Activated T-helper 1 cell treated with anti-CD3 and anti-CD28 coated beads, Interleukin-12 subunit alpha, Interleukin-12 subunit beta, Interleukin-2, Interleukin-4 antibody, amounts not matched to agents 30 ng/mL and 10 ng/mL and 1 ng/mL, durations not matched to agents 14 hours and 24 hours and 36 hours (primary cell): Measurements from ENCODE around the gene STAT5B. TPM values are rescaled to one million over a fixed set of nuclear protein-coding genes. Genes with fewer than 3 reads are reported as not detected.
"Not testable (repeated sequence)": the region's sequence is repeated elsewhere in the genome, so short reads cannot be mapped to it uniquely, and the experiment has no call there.

ENCODE experiments used
- DNase-seq: peaks from one replicate; pipeline ENCODE4 v3.0.0; 2021; ENCODE audit warnings: low spot score
- H3K27ac Mint-ChIP-seq: one replicate; pipeline ENCODE4 v1.8.0; 2021; ENCODE audit warnings: mild to moderate bottlenecking, mixed read lengths
- H3K27me3 Mint-ChIP-seq: one replicate; pipeline ENCODE4 v1.8.0; 2022; ENCODE audit warnings: mild to moderate bottlenecking, moderate library complexity, mixed read lengths; ENCODE audit not compliant: insufficient read depth
- H3K36me3 Mint-ChIP-seq: one replicate; pipeline ENCODE4 v1.8.0; 2021; ENCODE audit warnings: low read depth, mixed read lengths
- H3K4me1 Mint-ChIP-seq: one replicate; pipeline ENCODE4 v1.8.0; 2021; ENCODE audit warnings: low read depth, mixed read lengths
- H3K4me3 Mint-ChIP-seq: one replicate; pipeline ENCODE4 v1.8.0; 2021; ENCODE audit warnings: mild to moderate bottlenecking, moderate library complexity, mixed read lengths
- H3K9me3 Mint-ChIP-seq: one replicate; pipeline ENCODE4 v1.8.0; 2021; ENCODE audit warnings: mixed read lengths
- intact Hi-C: fragments of 100-400 bp; cut with micrococcal nuclease; formaldehyde crosslinking; loops from one replicate; pipeline ENCODE4 v1.15.1; 2024
- total RNA-seq: library from RNA; stranded (reverse); gene quantifications from 2 replicates; pipeline ENCODE4 v1.2.3, GENCODE V29; 2022

The STAT5B gene
- total RNA-seq, 1 donor from 2014 or later, result 191 TPM

- H3K9me3 Mint-ChIP-seq, result no peaks in the 10 kb centered on the region
- DNase-seq, result no peak
- peak overlapping the region; percentile 48 for H3K27ac Mint-ChIP-seq
- H3K4me3 Mint-ChIP-seq, result no peak overlapping the region
- peaks cover 41% of the 10 kb centered on the region for H3K4me1 Mint-ChIP-seq
- H3K36me3 Mint-ChIP-seq, result peaks cover 71% of the 10 kb centered on the region
- no peaks in the 10 kb centered on the region for H3K27me3 Mint-ChIP-seq
- intact Hi-C loops, result no loop called here
Measured at GRCh38 chr17:42304187-42305030, 28.2 kb upstream of the STAT5B start.

DNA sequence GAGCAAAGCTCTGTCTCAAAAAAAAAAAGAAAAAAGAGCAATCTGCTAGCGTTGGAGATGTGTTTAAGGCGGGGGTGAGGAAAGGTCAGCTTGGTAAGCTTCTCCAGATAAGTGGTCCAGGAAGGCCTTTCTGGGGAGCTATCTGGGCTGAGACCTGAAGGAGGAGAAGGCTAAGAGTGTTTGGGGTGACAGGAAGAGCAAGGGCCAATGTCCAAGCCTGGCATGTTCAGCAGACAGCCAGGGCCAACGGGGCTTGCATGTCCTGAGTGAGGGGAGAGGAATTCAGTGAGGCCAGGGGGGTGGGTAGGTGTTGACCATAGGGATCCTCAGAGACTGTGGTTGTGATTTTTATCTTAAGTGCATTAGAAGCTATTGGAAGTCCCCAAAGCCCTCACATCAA, 27.5 kb upstream of the STAT5B start:
- no peak for DNase-seq
- peak overlapping the region; percentile 79 for H3K27ac Mint-ChIP-seq
- intact Hi-C loops, result no loop called here
- no peaks in the 10 kb centered on the region for H3K27me3 Mint-ChIP-seq
- peaks cover 36% of the 10 kb centered on the region for H3K4me1 Mint-ChIP-seq
- no peaks in the 10 kb centered on the region for H3K9me3 Mint-ChIP-seq
- H3K36me3 Mint-ChIP-seq, result peaks cover 71% of the 10 kb centered on the region
- H3K4me3 Mint-ChIP-seq, result no peak overlapping the region

DNA sequence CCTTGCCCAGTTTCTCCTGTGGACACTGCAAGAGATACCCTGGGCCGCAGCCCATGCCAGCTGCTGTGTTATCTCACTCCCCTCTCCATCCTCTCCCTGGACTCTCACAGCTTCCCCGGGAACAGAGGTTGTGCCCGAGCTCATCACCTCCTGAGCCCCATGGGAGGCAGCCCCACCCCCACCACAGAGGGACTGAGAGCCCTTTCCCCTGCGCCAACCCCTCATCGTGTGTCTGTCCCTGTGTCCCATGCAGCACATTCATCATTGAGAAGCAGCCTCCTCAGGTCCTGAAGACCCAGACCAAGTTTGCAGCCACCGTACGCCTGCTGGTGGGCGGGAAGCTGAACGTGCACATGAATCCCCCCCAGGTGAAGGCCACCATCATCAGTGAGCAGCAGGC, 24.8 kb upstream of the STAT5B start:
- H3K27ac Mint-ChIP-seq, result no peak overlapping the region
- H3K4me3 Mint-ChIP-seq, result no peak overlapping the region

GRCh38 chr17:42299913-42300312, 23.7 kb upstream of the STAT5B start:
- H3K27me3 Mint-ChIP-seq, H3K9me3 Mint-ChIP-seq, H3K27ac Mint-ChIP-seq, intact Hi-C loops, H3K4me3 Mint-ChIP-seq, DNase-seq: not testable (repeated sequence)
- Mint-ChIP-seq H3K36me3 (peaks cover 64% of the 10 kb centered on the region), H3K4me1 (peaks cover 24% of the 10 kb centered on the region)

More for the DNA sequence above, 24.8 kb upstream of the STAT5B start:
- Mint-ChIP-seq H3K27me3 (no peaks in the 10 kb centered on the region), H3K4me1 (peaks cover 22% of the 10 kb centered on the region), H3K9me3 (no peaks in the 10 kb centered on the region), H3K36me3 (peaks cover 56% of the 10 kb centered on the region)
- no peak for DNase-seq
- intact Hi-C loops, result no loop called here

- DNase-seq, H3K4me3 Mint-ChIP-seq, H3K27me3 Mint-ChIP-seq, intact Hi-C loops, H3K9me3 Mint-ChIP-seq, H3K27ac Mint-ChIP-seq: not testable (repeated sequence)
- Mint-ChIP-seq H3K4me1 (peaks cover 20% of the 10 kb centered on the region), H3K36me3 (peaks cover 60% of the 10 kb centered on the region)
Measured at GRCh38 chr17:42299361-42299760, 23.2 kb upstream of the STAT5B start.

DNA sequence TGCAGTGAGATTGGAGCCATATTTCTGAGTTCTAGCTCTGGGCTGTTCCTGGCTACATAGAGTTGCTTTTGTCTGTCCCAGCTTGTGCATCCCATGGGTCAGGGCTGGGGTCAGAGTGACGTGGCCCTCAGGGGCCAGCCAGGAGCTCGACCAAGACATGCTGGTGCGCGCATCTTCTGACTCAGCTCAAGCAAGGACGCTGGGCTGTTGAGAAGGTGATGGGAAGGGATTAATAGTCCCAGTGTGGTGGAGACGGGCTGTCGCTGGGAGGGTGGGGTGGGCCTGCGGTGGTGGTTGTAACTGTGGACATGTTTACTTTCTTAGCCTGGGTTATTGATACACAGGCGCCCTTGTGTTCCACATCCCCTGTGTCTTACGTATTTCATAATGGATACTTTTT, 21.6 kb upstream of the STAT5B start:
- intact Hi-C loops, H3K9me3 Mint-ChIP-seq, H3K27ac Mint-ChIP-seq, H3K4me3 Mint-ChIP-seq, H3K27me3 Mint-ChIP-seq, DNase-seq: not testable (repeated sequence)
- Mint-ChIP-seq H3K4me1 (peaks cover 19% of the 10 kb centered on the region), H3K36me3 (peaks cover 54% of the 10 kb centered on the region)

- no peak for DNase-seq
- Mint-ChIP-seq H3K9me3 (no peaks in the 10 kb centered on the region), H3K27ac (no peak overlapping the region), H3K4me1 (peaks cover 30% of the 10 kb centered on the region), H3K4me3 (no peak overlapping the region), H3K27me3 (no peaks in the 10 kb centered on the region), H3K36me3 (peaks cover 49% of the 10 kb centered on the region)
- intact Hi-C loops, result no loop called here
Measured at GRCh38 chr17:42296012-42296411, 19.8 kb upstream of the STAT5B start.

DNA sequence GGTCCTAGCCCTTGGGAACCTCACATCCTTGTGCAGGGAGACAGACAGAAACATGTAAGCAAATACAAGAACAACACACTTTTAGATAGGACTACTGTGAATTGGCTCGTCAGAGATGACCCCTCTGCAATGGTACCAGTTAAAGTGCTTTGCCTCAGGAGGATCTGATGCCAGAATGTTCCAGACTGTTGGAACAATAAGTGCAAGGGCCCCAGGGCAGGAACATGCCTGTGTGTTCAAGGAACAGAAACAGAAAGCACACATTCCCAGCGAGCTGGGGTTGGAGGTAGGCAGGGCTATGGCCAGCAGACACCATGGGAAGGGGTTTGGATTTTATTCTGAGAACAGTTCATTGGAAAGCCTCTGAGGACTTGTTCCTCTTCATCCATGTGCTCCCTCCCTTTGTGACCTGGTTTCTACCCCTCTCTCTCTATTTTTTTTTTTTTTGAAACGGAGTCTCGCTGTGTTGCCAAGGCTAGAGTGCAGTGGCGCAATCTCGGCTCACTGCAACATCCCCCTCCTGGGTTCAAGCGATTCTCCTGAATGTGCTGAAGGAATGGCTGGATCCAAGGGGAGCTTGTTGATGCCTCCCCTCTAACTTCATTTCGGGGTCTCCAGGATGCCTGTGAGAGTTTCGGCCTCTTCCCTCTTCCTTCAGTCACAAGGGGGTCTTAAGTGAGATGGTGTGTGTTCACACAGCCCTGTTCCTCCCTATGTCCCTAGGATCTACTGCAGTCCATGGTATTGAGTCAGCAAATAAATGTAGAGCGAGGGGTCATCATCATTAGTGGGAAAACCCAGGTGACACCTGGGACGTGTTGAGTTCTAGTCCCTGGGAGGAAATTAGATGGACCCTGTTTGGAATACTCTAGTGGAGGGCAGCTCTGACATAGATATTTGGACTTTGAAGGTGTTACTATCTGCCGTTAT, 18.5 kb upstream of the STAT5B start:
- H3K9me3 Mint-ChIP-seq, result no peaks in the 10 kb centered on the region
- peak overlapping the region; percentile 59 for H3K27ac Mint-ChIP-seq
- H3K4me3 Mint-ChIP-seq, result peak overlapping the region; percentile 39
- peaks cover 43% of the 10 kb centered on the region for H3K4me1 Mint-ChIP-seq
- no peak for DNase-seq
- no peaks in the 10 kb centered on the region for H3K27me3 Mint-ChIP-seq
- peaks cover 56% of the 10 kb centered on the region for H3K36me3 Mint-ChIP-seq
- intact Hi-C loops, result no loop called here

DNA sequence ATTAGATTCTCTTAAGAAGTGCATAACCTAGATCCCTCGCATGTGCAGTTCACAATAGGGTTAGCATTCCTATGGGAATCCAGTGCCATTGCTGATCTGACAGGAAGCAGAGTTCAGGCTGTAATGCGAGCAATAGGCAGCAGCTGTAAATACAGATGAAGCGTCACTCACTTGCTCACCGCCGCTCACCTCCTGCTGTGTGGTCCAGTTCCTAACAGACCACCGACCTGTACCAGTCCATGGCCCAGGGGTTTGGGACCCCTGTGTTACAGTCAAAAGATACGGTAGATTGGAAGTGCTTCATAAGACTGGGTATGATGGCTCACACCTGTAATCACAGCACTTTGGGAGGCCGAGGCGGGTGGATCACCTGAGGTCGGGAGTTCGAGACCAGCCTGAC, 14.9 kb upstream of the STAT5B start:
- Mint-ChIP-seq H3K27ac (peak overlapping the region; percentile 80), H3K4me3 (peak overlapping the region; percentile 91), H3K4me1 (peaks cover 65% of the 10 kb centered on the region), H3K36me3 (peaks cover 56% of the 10 kb centered on the region), H3K9me3 (no peaks in the 10 kb centered on the region), H3K27me3 (no peaks in the 10 kb centered on the region)
- no peak for DNase-seq
- intact Hi-C loops, result no loop called here

DNA sequence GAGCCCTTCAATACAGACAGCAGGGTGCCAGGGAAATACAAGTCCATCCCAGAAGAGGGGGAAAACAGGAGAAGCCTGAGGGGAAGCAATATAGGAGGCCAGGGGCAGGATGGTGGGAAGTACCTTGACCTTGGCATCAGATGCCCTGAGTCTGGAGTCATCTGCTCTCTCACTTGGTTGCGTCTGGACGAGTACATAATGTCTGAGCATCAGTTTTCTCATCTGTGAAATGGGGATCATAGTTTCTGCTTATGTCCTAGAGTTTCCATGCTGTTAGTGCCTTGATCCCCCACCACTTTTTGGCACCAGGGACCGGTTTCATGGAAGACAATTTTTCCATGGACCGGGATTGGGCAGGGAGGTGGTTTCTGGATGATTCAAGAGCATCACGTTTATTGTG, 14.4 kb upstream of the STAT5B start:
- Mint-ChIP-seq H3K27ac (peak overlapping the region; percentile 80), H3K4me1 (peaks cover 67% of the 10 kb centered on the region), H3K4me3 (peak overlapping the region; percentile 91), H3K9me3 (no peaks in the 10 kb centered on the region), H3K27me3 (no peaks in the 10 kb centered on the region), H3K36me3 (peaks cover 51% of the 10 kb centered on the region)
- DNase-seq, result no peak
- intact Hi-C loops, result loop anchor here (1.0 kb wide), 3 partner anchors 19 to 50 kb away; no protein-coding TSS in a partner anchor

- Mint-ChIP-seq H3K4me1 (peaks cover 66% of the 10 kb centered on the region), H3K9me3 (no peaks in the 10 kb centered on the region), H3K4me3 (peak overlapping the region; percentile 91), H3K27ac (peak overlapping the region; percentile 80), H3K27me3 (no peaks in the 10 kb centered on the region), H3K36me3 (peaks cover 44% of the 10 kb centered on the region)
- no peak for DNase-seq
- intact Hi-C loops, result loop anchor here (1.0 to 10.0 kb wide), 8 partner anchors 14 to 675 kb away; partner anchors contain the start of genes AARSD1, ACLY and HCRT
Measured at GRCh38 chr17:42289611-42290181, 13.5 kb upstream of the STAT5B start.

DNA sequence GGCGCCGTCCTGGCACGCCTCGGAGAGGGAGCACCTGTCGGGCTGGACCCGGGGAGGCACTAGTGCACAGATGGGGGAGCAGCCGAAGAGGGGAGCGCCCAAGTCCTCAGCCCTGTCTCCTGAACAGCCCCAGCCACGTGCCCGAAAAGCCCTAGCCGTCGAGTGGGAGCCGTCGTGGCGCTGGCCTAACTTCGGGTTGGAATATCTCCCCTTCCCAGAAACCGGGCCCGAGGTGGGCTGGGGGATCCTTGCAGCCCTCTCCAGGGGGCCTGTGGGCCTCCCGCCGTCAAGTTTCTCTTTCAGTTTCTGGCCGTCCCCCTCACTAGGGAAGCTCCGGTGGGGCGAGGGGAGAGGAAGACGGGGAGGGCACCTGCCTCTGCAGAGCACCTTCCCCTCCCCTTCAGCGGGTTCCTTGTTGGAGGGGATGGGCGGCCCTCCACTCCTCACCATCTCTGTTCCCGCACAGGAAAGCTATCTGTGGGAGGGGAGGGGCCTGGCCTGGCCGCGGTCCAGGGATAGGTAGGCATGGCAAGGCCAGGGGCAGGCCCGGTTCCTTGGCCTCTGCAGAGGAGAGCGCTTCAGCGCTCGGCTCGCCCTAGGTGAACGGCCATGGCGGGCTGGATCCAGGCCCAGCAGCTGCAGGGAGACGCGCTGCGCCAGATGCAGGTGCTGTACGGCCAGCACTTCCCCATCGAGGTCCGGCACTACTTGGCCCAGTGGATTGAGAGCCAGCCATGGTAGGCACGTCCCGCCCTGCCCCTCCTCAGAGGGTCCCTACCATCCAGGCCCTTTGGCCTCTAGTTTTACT, 12.8 kb upstream of the STAT5B start:
- peak; percentile 53 for DNase-seq
- H3K4me3 Mint-ChIP-seq, result peak overlapping the region; percentile 91
- no peaks in the 10 kb centered on the region for H3K27me3 Mint-ChIP-seq
- H3K36me3 Mint-ChIP-seq, result peaks cover 40% of the 10 kb centered on the region
- H3K27ac Mint-ChIP-seq, result peak overlapping the region; percentile 80
- intact Hi-C loops, result loop anchor here (1.0 to 10.0 kb wide), 8 partner anchors 14 to 676 kb away; partner anchors contain the start of genes AARSD1, ACLY, ATP6V0A1 and HCRT
- no peaks in the 10 kb centered on the region for H3K9me3 Mint-ChIP-seq
- peaks cover 65% of the 10 kb centered on the region for H3K4me1 Mint-ChIP-seq
